ENCODE results near the gene ALX1.

ALX1 gene

GRCh38 chr12:85275374-85275773 lies 4.6 kb upstream of the ALX1 start:
- Histone ChIP-seq H3K4me2 (ENCODE audit: low read length) (no peak overlapping the region), H3F3A (ENCODE audit: control insufficient read depth, insufficient read depth) (no peaks in the 10 kb centered on the region), H3K9me2 (replicated peaks; ENCODE audit: control insufficient read depth, low read length) (no peaks in the 10 kb centered on the region), H4K20me1 (ENCODE audit: control insufficient read depth, insufficient read depth, low read depth, low read length) (no peaks in the 10 kb centered on the region), H3K79me2 (ENCODE audit: control insufficient read depth, low read length) (no peaks in the 10 kb centered on the region), H3K4me3 (ENCODE audit: low read length) (no peak overlapping the region), H3K27me3 (ENCODE audit: control insufficient read depth, low read length) (peaks cover 8% of the 10 kb centered on the region), H3K9me3 (ENCODE audit: control insufficient read depth, insufficient read depth, low read length) (no peaks in the 10 kb centered on the region; the same call in 1 of the 2 replicates), H3K27ac (ENCODE audit: low read depth, low read length) (no peak overlapping the region), H3K4me1 (ENCODE audit: control insufficient read depth, low read length) (no peaks in the 10 kb centered on the region), H3K36me3 (ENCODE audit: control insufficient read depth, low read length) (no peaks in the 10 kb centered on the region)
- TF ChIP-seq EZH2phosphoT487 (IDR thresholded peaks at IDR 0.05; ENCODE audit: borderline replicate concordance, low read length): no peak
- TF ChIP-seq CTCF (IDR thresholded peaks at IDR 0.05; ENCODE audit: low read depth, low read length, poor library complexity, severe bottlenecking): no peak

DNA sequence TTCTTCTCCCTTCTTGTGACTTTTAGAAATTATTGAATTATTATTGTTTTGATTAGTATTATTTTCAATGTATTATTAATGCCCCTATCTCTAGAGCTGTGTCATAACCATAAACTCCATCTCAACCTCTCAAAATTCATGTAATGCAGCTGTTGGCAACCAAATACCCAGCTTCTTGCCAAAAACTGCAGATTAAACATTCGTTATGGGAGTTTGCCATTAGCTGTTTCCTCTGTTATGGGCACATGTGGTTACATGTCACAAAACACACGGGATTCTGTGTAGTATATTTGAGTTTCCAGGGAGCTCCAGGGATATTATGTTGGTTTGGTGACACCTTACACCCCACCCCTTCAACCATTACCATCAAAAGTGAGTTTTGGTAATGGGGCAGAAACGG lies 2.8 kb upstream of the ALX1 start:
- Histone ChIP-seq H3K4me3 (ENCODE audit: low read length) (no peak overlapping the region), H3K36me3 (ENCODE audit: control insufficient read depth, low read length) (no peaks in the 10 kb centered on the region), H3K79me2 (ENCODE audit: control insufficient read depth, low read length) (no peaks in the 10 kb centered on the region), H3F3A (ENCODE audit: control insufficient read depth, insufficient read depth) (no peaks in the 10 kb centered on the region), H3K4me1 (ENCODE audit: control insufficient read depth, low read length) (no peaks in the 10 kb centered on the region), H3K9me2 (replicated peaks; ENCODE audit: control insufficient read depth, low read length) (no peaks in the 10 kb centered on the region), H3K4me2 (ENCODE audit: low read length) (no peak overlapping the region), H3K27me3 (ENCODE audit: control insufficient read depth, low read length) (peaks cover 12% of the 10 kb centered on the region), H3K9me3 (ENCODE audit: control insufficient read depth, insufficient read depth, low read length) (no peaks in the 10 kb centered on the region; the same call in 1 of the 2 replicates), H4K20me1 (ENCODE audit: control insufficient read depth, insufficient read depth, low read depth, low read length) (no peaks in the 10 kb centered on the region), H3K27ac (ENCODE audit: low read depth, low read length) (no peak overlapping the region)
- TF ChIP-seq CTCF (IDR thresholded peaks at IDR 0.05; ENCODE audit: low read depth, low read length, poor library complexity, severe bottlenecking) (no peak), EZH2phosphoT487 (IDR thresholded peaks at IDR 0.05; ENCODE audit: borderline replicate concordance, low read length) (no peak)

GRCh38 chr12:85277900-85278597 lies 2.0 kb upstream of the ALX1 start:
- Histone ChIP-seq H3F3A (ENCODE audit: control insufficient read depth, insufficient read depth) (no peaks in the 10 kb centered on the region), H3K27me3 (ENCODE audit: control insufficient read depth, low read length) (peaks cover 7% of the 10 kb centered on the region; the same call in 1 of the 2 replicates), H3K4me1 (ENCODE audit: control insufficient read depth, low read length) (no peaks in the 10 kb centered on the region), H3K79me2 (ENCODE audit: control insufficient read depth, low read length) (no peaks in the 10 kb centered on the region), H4K20me1 (ENCODE audit: control insufficient read depth, insufficient read depth, low read depth, low read length) (no peaks in the 10 kb centered on the region), H3K9me2 (replicated peaks; ENCODE audit: control insufficient read depth, low read length) (no peaks in the 10 kb centered on the region), H3K36me3 (ENCODE audit: control insufficient read depth, low read length) (no peaks in the 10 kb centered on the region), H3K9me3 (ENCODE audit: control insufficient read depth, insufficient read depth, low read length) (no peaks in the 10 kb centered on the region; the same call in 1 of the 2 replicates), H3K27ac (ENCODE audit: low read depth, low read length) (no peak overlapping the region), H3K4me2 (ENCODE audit: low read length) (no peak overlapping the region), H3K4me3 (ENCODE audit: low read length) (no peak overlapping the region)
- TF ChIP-seq CTCF (IDR thresholded peaks at IDR 0.05; ENCODE audit: low read depth, low read length, poor library complexity, severe bottlenecking): no peak
- TF ChIP-seq EZH2phosphoT487 (IDR thresholded peaks at IDR 0.05; ENCODE audit: borderline replicate concordance, low read length): no peak
